Activated CD8-positive, alpha-beta memory T cell treated with anti-CD3 and anti-CD28 coated beads, Interleukin-2, amount 50 U/mL, for 1 hour (primary cell): ENCODE results near the gene CRB3.
"Not testable (repeated sequence)": the region's sequence is repeated elsewhere in the genome, so short reads cannot be mapped to it uniquely, and the experiment has no call there.

Experiments
- DNase-seq: peaks from one replicate; pipeline ENCODE4 v3.0.0-alpha.2; 2020; ENCODE audit errors: extremely low read depth

CRB3 gene

GRCh38 chr19:6491802-6492592 lies 27.9 kb downstream of the CRB3 start:
- DNase-seq: no peak

DNA sequence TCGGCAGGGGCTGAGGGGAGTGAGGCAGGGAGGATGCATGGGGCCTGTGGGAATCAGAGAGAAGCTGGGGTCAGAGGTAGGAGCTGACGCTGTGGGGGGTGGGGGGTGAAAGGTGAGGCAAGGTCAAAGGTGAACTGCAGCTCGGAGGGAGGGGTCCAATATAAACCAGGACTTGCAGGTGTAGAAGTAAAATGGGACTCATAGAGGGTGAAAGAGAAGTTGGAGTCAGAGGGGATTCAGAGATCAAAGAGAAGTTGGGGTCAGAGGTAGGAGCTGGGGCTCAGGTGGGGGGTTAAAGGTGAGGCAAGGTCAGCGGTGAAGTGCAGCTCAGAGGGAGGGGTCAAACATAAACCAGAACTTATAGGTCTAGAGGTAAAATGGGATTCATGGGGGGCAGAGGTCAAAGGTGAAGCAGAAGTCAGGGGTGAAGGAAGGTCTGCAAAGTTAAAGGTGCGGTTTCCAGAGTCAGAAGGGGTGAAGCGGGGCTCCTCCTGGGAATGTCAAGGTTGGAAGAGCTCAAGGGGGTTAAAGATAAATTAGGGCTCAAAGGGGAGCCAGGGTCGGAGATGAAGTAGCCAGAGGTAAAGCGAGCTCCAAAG lies 30.5 kb downstream of the CRB3 start:
- no peak for DNase-seq

- no peak for DNase-seq
Observed at GRCh38 chr19:6495947-6496346, 31.9 kb downstream of the CRB3 start.

DNA sequence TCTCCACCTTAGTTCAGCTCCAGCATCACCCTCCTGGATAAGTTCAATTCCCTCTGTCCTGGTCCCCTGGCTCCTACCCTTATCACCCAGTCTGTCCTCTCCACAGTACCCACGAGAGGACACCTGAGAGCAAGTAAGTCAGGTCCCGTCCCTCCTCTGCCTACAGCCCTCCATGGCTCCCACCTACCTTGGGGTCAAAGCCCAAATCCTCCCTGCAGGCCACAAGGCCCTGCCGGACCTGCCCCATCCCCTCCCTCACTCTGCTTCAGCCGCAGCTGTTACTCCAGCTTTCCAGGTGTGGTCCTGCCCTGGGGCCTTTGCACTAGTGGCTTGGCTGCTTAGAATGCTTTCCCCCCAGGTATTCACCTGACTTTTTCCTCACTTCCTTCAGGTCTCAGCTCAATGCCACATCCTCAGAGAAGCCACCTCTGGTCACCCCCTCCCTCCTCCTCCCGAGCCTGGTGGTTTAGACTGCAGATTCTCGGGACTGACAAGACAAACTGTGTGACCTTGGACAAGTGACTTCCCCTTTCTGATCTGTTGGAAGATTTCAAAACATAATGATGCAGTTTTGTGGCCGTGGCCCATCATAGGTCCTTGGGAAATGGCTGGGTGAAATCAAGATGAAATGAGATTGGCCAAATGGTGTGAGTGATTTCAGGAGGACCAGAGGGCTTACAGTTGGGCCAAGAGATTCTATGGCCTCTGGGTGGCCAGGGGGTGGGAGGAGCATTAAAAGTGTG lies 34.4 kb downstream of the CRB3 start:
- no peak for DNase-seq

- DNase-seq: no peak
Observed at GRCh38 chr19:6499052-6499790, 35.1 kb downstream of the CRB3 start.

DNA sequence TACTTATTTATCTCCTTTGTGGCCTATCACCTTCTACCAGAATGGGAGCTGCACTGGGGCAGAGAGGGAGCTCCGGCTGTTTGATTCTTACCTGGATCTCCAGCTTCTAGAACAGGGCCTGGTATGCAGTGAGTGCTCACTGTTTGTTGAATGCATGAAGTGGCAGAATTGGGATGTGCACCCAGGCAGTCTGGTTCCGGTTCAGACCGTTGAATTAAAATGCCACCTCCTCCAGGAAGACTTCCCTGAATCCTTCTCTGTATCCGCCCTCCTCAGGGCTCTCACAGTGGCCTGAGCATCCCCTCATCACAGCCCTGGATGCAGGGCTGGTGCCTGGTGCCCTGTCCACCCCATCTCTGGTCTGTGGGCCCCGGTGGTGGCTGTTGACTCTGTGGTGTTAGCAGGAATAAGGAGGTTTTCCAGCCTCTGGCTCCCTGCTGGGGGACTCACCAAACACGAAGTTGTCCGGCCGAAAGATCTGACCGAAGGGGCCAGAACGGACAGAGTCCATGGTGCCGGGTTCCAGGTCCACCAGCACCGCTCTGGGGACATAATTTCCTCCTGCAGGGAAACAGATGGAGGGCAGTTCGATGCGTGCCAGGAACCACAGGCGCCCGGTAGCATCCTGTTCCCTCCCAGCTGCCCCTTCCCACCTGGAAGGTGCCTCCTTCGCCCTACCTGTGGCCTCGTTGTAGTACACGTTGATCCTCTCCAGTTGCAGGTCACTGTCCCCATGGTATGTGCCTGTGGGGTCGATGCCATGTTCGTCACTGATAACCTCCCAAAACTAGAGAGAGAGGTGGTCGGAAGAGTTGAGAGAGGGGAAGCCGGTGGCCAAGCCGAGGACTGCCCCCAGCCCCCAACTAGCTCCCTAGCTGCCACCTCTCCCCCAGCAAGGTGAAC lies 37.0 kb downstream of the CRB3 start:
- DNase-seq: no peak

GRCh38 chr19:6501740-6502648 lies 37.9 kb downstream of the CRB3 start, which contains the start of gene TUBB4A:
Gene TUBB4A (minus strand): TSS chr19:6502309. CDS start chr19:6502212, 97 bp downstream.
- DNase-seq: no peak

- DNase-seq: no peak
Observed at GRCh38 chr19:6503407-6504201, 39.5 kb downstream of the CRB3 start.

GRCh38 chr19:6508028-6508771 lies 44.1 kb downstream of the CRB3 start:
- DNase-seq: not testable (repeated sequence)

- DNase-seq: no peak
Observed at GRCh38 chr19:6509118-6509971, 45.3 kb downstream of the CRB3 start.

DNA sequence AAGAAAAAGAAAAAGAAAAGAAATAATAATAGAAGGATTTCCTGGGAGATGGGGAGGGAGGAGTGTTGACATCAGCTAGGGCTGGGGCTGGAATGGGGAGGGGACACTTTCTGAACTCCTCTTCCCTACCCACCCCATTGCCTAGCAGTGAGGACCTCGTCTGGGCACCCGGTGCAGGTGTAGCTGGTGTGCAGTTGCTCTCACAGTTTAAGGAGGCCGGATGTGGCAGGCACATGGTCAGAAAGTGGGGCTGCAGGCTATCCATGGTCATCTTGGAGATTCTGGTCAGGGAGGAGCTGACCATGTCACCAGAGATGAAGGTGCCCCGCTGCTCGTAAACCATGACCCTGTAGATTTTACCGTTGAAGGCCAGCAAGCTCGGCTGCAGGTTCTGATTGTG lies 46.5 kb downstream of the CRB3 start:
- DNase-seq: no peak

DNA sequence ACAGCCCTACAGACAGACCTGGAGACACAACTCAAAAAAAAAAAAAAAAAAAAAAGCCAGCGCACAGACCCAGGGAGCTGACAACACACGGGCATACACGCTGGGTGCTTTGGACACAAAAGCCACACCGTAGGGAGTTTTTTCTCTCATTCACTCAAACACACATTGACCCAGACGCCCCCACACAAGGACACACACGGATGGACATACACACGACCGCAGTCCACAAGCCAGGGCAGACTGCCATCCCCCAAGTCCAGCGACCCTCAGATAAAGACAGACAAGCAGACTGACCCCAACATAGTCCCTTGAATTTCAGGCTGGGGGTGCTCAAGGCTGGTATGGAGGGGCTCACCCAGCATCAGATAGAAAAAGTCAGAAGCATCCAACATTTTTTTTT lies 50.0 kb downstream of the CRB3 start:
- no peak for DNase-seq

DNA sequence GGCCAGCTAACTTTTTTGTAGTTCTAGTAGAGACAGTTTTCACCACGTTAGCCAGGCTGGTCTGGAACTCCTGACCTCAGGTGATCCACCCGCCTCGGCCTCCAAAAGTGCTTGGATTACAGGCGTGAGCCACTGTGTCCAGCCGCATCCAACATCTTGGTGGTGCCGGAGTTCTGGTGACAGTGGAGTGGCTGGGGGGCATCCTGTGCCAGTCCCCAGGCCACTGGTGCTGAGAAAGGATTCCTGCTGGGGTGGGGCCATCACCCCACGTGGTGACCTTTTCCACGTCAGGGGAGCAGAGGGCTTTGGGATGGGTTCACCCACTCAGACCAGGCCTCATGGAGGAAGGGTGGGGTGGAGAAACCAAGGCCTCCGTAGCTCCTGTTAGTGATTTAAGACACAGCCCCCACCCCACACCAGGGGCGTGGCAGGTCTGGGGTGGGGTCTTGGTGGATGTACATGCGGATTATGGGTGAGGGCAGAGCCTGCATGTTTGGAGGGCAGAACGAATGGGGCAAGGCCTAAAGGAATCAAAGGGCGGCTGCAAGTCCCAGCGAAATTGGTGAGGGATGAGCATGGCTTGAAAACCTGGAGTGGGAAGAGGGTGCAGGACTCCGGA lies 51.0 kb downstream of the CRB3 start:
- DNase-seq: no peak

DNA sequence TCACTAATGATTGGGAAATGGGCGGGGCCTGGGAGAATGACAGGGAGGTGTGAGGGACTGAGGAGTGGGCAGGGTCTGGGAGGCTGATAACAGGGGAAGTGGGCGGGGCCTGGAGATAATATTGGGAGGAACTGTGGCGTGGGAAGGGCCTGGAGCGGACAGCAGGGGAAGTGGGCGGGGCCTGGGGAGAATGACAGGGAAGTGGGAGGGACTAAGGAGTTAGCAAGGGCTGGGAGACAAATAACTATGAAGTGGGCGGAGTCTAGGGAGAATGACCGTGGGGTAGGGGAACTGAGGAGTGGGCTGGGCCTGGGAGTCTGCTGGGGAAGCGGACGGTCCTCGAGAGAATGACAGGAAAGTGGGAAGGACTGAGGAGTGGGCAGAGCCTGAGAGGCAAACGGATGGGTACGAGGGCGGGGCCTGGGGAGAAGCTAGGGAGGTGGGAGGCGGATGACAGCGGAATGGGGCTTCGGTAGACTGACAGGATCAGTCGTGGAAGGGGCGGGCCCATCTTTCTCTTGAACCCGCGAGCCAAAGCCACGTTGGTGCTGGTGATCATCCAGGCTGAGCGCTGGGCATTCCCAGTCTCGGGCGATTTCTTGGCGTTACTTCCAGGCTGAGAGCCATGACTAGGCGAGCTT lies 52.1 kb downstream of the CRB3 start:
- DNase-seq: no peak
